Measurements from ENCODE around the gene HS3ST4. TPM values are rescaled to one million over a fixed set of nuclear protein-coding genes. Genes with fewer than 3 reads are reported as not detected.

Gene HS3ST4
- total and polyA plus RNA-seq, 2 donors (not counting 1 experiment from before 2014, with no cell fraction given) = not detected

GRCh38 chr16:26137956-26138355, 446.2 kb downstream of the HS3ST4 start:
- TF ChIP-seq EZH2 (IDR thresholded peaks at IDR 0.05; ENCODE audit: low read length, missing control alignments) (no peak), CTCF (conservative IDR thresholded peaks at IDR 0.05 in 1 of 2, IDR thresholded peaks at IDR 0.05 in 1 of 2; ENCODE audit: low read depth in 1 of 2, low read length in 2 of 2) (no peak)
- H3K27ac ChIP-seq (ENCODE audit: insufficient read depth, low read length) = no peak overlapping the region

GRCh38 chr16:26139091-26139490, 447.3 kb downstream of the HS3ST4 start:
- H3K36me3 ChIP-seq (ENCODE audit: control insufficient read depth, insufficient read depth, low read length) = no peaks in the 10 kb centered on the region
- H3K9ac ChIP-seq (ENCODE audit: insufficient read depth, low read length) = no peak overlapping the region
- no peak for DNase-seq (ENCODE audit: low read depth in 2 of 2)
- no peaks in the 10 kb centered on the region for H3K4me1 ChIP-seq (ENCODE audit: control insufficient read depth, extremely low read depth, insufficient read depth, low read length)
- no peak overlapping the region for H3K4me2 ChIP-seq (ENCODE audit: extremely low read depth, insufficient read depth, low read length)
- H2AFZ ChIP-seq (ENCODE audit: low read length) = no peak overlapping the region
- H3K27ac ChIP-seq (ENCODE audit: insufficient read depth, low read length) = no peak overlapping the region
- no peaks in the 10 kb centered on the region for H4K20me1 ChIP-seq (ENCODE audit: control insufficient read depth, extremely low read depth, insufficient read depth, low read length)
- no peak overlapping the region for H3K4me3 ChIP-seq (replicated peaks in 1 of 4; ENCODE audit: control extremely low read depth in 1 of 4, insufficient read depth in 1 of 4, low read depth in 3 of 4, low read length in 4 of 4)
- no peaks in the 10 kb centered on the region for H3K27me3 ChIP-seq (ENCODE audit: control insufficient read depth, insufficient read depth, low read length)
- TF ChIP-seq CTCF (conservative IDR thresholded peaks at IDR 0.05 in 1 of 2, IDR thresholded peaks at IDR 0.05 in 1 of 2; ENCODE audit: low read depth in 1 of 2, low read length in 2 of 2) (no peak), EZH2 (IDR thresholded peaks at IDR 0.05; ENCODE audit: low read length, missing control alignments) (no peak)
- H3K9me3 ChIP-seq (ENCODE audit: control insufficient read depth, insufficient read depth, low read depth, low read length) = no peaks in the 10 kb centered on the region
- no peaks in the 10 kb centered on the region for H3K79me2 ChIP-seq (ENCODE audit: control insufficient read depth, insufficient read depth, low read length)

More at GRCh38 chr16:26137956-26138355, 446.2 kb downstream of the HS3ST4 start:
- H4K20me1 ChIP-seq (ENCODE audit: control insufficient read depth, extremely low read depth, insufficient read depth, low read length) = no peaks in the 10 kb centered on the region
- H3K9me3 ChIP-seq (ENCODE audit: control insufficient read depth, insufficient read depth, low read depth, low read length) = no peaks in the 10 kb centered on the region
- H3K4me3 ChIP-seq (replicated peaks in 1 of 4; ENCODE audit: control extremely low read depth in 1 of 4, insufficient read depth in 1 of 4, low read depth in 3 of 4, low read length in 4 of 4) = no peak overlapping the region
- no peaks in the 10 kb centered on the region for H3K4me1 ChIP-seq (ENCODE audit: control insufficient read depth, extremely low read depth, insufficient read depth, low read length)
- no peak overlapping the region for H2AFZ ChIP-seq (ENCODE audit: low read length)
- H3K79me2 ChIP-seq (ENCODE audit: control insufficient read depth, insufficient read depth, low read length) = no peaks in the 10 kb centered on the region
- no peaks in the 10 kb centered on the region for H3K36me3 ChIP-seq (ENCODE audit: control insufficient read depth, insufficient read depth, low read length)
- H3K9ac ChIP-seq (ENCODE audit: insufficient read depth, low read length) = no peak overlapping the region
- no peaks in the 10 kb centered on the region for H3K27me3 ChIP-seq (ENCODE audit: control insufficient read depth, insufficient read depth, low read length)
- DNase-seq (ENCODE audit: low read depth in 2 of 2) = no peak
- no peak overlapping the region for H3K4me2 ChIP-seq (ENCODE audit: extremely low read depth, insufficient read depth, low read length)

- H3K27me3 ChIP-seq (ENCODE audit: control insufficient read depth, insufficient read depth, low read length) = no peaks in the 10 kb centered on the region
- H3K4me2 ChIP-seq (ENCODE audit: extremely low read depth, insufficient read depth, low read length) = no peak overlapping the region
- no peak for TF ChIP-seq EZH2 (IDR thresholded peaks at IDR 0.05; ENCODE audit: low read length, missing control alignments)
- TF ChIP-seq CTCF (conservative IDR thresholded peaks at IDR 0.05 in 1 of 2, IDR thresholded peaks at IDR 0.05 in 1 of 2; ENCODE audit: low read depth in 1 of 2, low read length in 2 of 2) = no peak
- H3K36me3 ChIP-seq (ENCODE audit: control insufficient read depth, insufficient read depth, low read length) = no peaks in the 10 kb centered on the region
- H3K79me2 ChIP-seq (ENCODE audit: control insufficient read depth, insufficient read depth, low read length) = no peaks in the 10 kb centered on the region
- H3K27ac ChIP-seq (ENCODE audit: insufficient read depth, low read length) = no peak overlapping the region
- H3K4me1 ChIP-seq (ENCODE audit: control insufficient read depth, extremely low read depth, insufficient read depth, low read length) = no peaks in the 10 kb centered on the region
- no peaks in the 10 kb centered on the region for H4K20me1 ChIP-seq (ENCODE audit: control insufficient read depth, extremely low read depth, insufficient read depth, low read length)
- no peak overlapping the region for H3K9ac ChIP-seq (ENCODE audit: insufficient read depth, low read length)
- no peak overlapping the region for H3K4me3 ChIP-seq (replicated peaks in 1 of 4; ENCODE audit: control extremely low read depth in 1 of 4, insufficient read depth in 1 of 4, low read depth in 3 of 4, low read length in 4 of 4)
- no peaks in the 10 kb centered on the region for H3K9me3 ChIP-seq (ENCODE audit: control insufficient read depth, insufficient read depth, low read depth, low read length)
- DNase-seq (ENCODE audit: low read depth in 2 of 2) = no peak
- H2AFZ ChIP-seq (ENCODE audit: low read length) = no peak overlapping the region
Observed at GRCh38 chr16:26139884-26140283, 448.1 kb downstream of the HS3ST4 start.
